T47D (cell line): Measurements from ENCODE around the gene CXCR1.

ENCODE experiments used
- DNase-seq, 2 experiments: peaks; one replicate each; pipeline versions ENCODE4 v3.0.0 to v3.0.0-alpha.2; 2011 to 2012; ENCODE audit warnings: low read depth in 1 of 2, low spot score in 1 of 2
- JUND ChIP-seq: IDR thresholded peaks from 2 replicates; pipeline ENCODE4 v1.6.1; 2012; ENCODE audit warnings: low read depth
- in situ Hi-C: cut with HindIII; loops from 2 replicates; pipeline ENCODE4 v1.10.0; 2016; ENCODE audit warnings: low sequenced_read_pairs, low pct_unique_long_range_greater_than_20kb

The CXCR1 gene

DNA sequence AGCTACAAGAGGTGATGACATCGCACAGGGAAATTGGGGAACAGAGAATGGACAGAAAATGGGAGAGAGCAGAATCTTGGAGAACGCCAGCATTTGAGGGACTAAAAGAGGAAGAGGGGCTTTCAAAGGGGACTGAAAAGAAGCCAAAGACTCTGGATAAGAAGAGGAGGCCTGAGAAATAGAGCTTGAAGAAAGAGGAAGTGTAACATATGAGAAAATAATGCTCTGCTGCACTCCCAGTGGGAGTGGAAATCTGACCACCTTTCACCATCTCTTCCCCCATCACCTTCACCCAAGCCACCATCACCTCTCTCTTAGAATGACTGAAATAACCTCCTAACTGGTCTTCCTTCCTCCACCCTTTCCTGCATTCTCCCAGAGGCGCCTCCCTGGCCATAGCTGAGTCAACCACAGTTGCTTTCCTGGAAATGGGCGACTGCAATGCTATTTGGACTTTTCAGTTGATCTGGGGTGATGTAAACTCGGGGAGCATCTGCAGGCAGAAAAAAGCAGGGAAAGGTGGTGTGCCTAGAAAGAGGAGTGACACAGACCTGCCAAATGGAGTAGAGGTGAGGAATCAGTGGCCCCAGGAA is 16.8 kb downstream of the CXCR1 start:
- in situ Hi-C loops: no loop called here
- no peak for DNase-seq
- no peak for TF ChIP-seq JUND

DNA sequence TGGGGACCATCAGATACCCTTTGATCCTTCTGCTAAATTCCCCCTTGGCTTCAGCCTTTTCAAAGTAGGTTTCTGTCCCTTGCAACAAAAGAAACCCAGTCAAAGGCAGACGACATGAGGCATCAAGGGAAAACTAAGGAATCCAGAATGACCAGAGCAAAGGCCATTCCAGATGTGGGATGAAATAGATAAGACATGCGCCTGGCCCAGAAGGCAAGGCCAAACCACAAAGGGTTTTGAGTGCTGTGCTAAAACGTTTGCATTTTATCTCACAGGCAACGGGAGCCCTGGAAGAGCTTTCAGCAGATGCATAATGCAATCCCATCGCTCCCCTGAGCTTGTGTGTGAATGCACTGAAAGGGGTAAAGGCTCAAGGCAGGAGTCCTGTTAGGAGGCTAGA is 17.7 kb downstream of the CXCR1 start:
- DNase-seq: no peak
- no peak for TF ChIP-seq JUND
- in situ Hi-C loops: no loop called here

DNA sequence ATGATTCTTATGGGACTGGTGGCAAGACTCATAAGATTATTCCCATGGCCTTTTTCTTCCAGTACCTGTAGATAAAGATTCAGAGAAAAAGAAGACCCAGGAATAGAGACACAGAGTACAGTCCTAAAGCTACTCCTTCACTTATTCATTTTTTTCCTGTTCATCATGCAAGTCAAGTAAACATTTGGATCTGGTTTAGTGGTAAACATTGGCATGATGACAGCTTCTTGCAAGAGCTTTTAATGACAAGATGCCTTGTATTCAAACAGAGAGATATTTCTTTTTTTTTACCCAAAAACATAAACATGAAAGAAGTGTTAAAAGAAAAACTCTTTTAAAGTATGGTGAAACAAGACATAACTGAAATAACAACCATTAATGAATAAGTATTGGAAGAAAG is 20.7 kb downstream of the CXCR1 start:
- peak in 1 of 2 experiments; percentile 52 for DNase-seq
- TF ChIP-seq JUND: no peak
- in situ Hi-C loops: no loop called here

DNA sequence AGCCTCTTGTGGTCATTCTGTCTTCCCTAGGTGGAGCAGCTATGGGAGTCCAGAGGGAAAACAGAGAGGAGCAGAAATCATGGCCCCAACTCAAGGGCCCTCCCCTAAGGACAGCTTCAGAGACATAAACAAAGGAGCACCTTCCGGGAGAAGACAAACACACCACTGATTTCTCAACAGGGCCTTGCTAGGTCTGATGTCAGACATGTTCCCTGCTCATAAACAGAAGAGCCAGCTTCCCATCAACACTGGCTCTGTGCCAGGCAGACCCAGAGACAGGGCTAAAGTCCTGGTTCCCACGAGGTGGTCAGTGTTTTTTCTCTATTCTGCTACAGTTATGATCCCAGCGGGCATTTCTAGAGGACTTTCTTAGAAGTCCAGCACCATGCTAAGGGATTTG is 21.6 kb downstream of the CXCR1 start:
- DNase-seq: no peak
- in situ Hi-C loops: no loop called here
- no peak for TF ChIP-seq JUND

DNA sequence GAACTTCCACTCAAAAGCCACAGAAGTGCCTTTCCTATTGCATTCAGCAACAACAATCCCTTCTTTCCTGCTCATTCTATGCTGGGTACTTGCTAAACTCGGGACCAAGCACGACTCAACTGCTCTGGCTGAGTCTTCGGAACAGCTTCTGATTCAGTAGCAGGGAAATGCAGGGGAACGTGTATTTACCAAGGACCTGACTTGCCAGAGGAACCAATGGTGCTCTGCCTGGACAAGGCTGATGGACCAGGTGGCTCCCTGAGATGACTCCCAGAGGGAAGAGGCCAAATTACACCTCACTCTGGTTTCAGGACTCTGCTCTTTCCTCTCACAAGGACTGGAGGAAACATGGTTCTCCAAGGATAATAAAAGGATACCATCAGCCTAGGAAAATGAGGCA is 28.7 kb downstream of the CXCR1 start:
- no peak for TF ChIP-seq JUND
- no peak for DNase-seq
- in situ Hi-C loops: no loop called here

DNA sequence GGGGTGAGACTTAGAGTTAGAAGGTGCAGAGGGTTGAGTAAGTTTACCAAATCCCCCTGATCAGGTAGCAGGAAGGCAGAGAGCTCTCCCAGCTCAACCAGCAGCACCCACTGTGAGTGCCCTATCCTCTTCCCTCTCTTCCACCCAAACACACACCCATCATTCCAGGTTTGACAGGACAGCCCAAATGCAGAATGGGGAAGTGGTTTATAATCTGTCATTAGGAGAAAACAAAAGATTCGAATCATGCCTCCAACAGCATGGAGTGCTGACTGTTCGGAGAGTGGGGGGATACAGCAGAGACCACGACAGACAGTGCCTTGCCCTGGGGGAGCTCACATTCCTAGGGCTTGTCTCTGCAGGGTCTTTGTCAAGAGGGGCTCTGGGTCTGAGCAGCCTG is 29.2 kb downstream of the CXCR1 start:
- no peak for TF ChIP-seq JUND
- DNase-seq: no peak
- in situ Hi-C loops: no loop called here

DNA sequence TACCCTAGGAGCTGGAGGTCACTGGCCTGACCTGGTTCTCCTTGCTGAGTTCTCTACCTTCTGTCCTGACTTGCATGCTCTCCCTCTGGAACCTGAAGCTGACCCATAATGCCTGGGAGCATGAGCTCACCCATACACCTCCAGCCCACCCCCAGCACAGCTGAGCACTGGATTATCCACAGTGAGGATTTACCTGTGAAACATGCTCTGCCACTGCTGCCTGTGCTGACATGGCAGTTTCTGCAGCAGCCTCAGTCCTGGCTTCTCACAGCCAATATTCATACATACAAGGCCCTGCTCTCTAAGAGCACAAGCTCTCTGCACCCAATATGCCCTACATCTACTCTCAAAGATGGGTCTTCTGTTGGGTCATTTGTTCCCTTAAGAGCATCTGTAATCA is 35.9 kb downstream of the CXCR1 start:
- no peak for TF ChIP-seq JUND
- no peak for DNase-seq
- in situ Hi-C loops: no loop called here

DNA sequence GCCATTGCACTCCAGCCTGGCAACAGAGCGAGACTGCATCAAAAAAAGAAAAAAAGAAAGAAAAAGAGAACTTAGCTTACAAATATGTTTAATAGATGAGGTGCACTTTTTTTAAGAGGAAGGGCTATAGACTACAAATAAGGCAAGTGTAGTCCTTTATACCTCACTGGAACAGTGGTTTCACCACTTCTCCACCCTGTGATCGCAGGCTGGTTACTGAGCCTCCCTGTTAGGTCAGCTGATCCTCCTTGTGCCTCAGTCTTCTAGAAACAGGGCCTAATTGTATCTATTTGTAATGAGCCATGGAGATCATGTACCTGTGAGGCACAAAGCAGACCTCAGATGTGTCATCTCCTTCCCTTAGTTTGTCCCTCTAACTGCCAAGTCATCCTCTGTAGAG is 36.4 kb downstream of the CXCR1 start:
- no peak for DNase-seq
- in situ Hi-C loops: no loop called here
- TF ChIP-seq JUND: no peak

DNA sequence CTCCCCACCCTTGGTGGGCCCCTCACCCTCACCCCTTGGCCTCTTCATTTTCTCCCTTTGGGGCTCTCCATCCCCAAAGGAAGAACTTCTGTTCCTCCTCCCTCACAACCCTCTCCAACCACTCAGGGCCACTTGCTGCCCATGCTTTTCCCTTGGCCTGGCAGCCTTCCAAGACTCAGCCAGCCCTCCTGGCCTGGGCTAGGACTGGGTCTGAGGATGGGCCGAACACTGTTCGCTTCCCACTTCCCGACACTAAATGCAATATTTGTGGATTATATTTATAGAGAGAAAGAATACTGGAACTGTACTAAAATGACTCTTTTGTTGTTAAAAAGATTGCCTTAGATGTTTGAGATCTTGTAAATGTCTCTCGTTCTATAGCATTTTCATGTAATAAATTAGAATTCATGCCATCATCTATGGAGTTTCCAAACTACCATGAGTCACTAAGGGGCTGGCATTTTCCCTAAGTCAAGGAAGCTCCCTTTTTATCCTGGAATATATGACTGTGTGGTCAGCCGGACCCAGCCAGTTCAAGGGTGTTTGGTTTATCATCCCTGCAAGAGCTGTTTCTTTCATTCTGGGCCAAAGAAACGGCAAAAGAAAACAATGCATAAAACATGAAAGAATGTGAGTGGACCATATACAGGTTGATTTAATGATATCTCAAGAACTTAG is 37.2 kb downstream of the CXCR1 start:
- in situ Hi-C loops: no loop called here
- no peak for TF ChIP-seq JUND
- DNase-seq: no peak

DNA sequence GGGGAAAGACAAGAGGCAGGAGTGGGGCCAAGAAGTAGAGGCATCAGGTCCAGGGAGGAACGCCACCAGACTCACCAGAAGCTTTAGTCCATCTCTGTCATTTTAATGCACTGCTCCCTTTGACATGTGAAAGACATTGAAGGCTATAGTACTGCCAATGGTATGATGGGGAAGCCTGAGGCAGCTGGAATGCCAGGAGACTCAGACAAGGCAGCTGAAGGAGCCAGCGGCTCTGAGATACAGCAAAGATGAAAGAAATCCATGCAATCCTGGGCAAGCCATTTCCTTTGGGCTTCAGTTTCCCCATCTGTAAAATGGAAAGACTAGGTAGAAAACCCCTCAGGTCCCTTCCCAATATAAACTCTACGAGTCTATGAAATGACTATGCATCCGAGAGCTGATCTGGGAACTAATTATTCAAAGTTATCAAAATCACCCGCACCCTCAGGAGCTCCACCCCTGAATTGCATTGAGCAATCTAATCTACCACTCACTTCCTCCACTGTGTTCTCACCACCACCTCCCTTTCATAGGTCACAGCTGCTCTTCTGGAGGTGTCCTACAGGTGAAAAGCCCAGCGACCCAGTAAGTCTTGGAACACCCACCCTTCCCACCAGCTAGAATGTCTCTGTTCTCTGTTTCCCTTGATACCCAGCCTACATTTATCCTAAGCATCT is 37.8 kb downstream of the CXCR1 start:
- no peak for TF ChIP-seq JUND
- in situ Hi-C loops: no loop called here
- no peak for DNase-seq

DNA sequence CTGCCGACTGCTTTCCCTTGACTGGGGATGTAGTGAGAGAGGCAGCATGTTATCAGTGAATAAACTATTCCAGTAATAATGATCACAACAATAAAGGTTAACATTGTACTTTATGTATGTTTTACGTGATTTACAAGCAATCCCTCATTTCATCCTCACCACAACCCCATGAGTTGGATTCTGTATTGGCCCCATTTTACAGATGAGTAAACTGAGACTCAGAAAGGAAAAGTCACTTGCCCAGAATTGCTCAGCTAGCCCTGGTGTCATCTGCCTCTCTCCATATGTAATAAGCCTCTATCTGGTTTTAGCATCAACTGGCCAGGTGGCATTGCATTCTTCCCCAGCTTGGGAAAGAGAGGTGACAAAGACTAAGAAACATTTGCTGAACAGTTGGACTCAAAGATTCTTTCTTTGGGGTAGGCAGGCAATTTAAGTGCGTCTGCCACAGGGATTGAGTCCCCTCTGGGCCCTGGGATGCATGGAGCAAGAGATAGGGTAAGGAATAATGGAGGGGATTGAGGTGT is 38.8 kb downstream of the CXCR1 start:
- in situ Hi-C loops: no loop called here
- no peak for TF ChIP-seq JUND
- no peak for DNase-seq

DNA sequence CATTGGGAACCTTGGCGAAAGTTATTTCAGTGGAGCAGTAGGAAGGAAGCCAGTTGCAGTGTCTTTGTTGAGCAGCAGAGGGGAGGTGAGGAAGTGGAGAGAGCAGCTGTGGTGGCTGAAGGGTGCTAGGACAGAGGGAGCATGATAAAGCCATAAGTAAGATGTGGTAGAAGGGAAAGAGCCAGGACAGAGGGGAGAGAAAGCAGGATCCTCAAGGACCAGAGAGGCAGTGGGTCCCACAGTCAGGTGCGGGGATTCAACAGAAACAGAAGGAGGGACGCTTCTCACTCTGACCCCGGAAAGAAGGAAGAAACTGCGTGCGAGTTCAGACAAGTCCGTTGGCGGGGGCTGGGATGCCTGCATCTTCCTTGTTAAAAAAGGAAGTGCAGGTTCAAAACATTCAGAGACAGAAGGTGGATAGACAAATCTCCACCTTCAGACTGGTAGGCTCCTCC is 41.1 kb downstream of the CXCR1 start, which contains the start of gene CXCR2:
Gene CXCR2, plus strand, starts transcription at position 403 of the 455 bp plus-strand sequence. CDS start 8,774 bp downstream, outside the sequence.
- in situ Hi-C loops: no loop called here
- peak in 1 of 2 experiments; percentile 15 for DNase-seq
- TF ChIP-seq JUND: no peak

DNA sequence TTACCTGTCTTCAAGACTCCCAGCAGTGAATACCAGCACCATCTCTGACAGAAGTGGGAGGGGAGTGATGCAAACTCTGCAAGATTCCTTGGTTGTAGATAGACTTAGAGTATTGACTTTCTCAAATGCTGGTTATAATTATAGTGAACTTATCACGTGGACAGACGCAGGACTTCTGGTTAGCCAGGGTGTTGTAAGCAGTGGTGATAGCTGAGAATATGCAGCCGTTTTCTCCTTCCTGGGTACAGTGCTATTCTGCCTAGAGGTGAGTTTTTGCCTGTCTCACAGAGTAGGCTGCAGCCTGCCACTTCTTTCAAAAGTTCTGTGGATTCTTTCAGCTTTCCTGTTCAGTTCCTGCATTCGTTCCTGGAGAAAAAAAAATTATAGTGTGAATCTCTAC is 41.7 kb downstream of the CXCR1 start:
- in situ Hi-C loops: no loop called here

More for the DNA sequence above, 41.7 kb downstream of the CXCR1 start:
- TF ChIP-seq JUND: no peak
- no peak for DNase-seq
